Subcutaneous adipose tissue (tissue), 4 donors: Measurements from ENCODE around the gene GGT1. TPM values are rescaled to one million over a fixed set of nuclear protein-coding genes. Genes with fewer than 3 reads are reported as not detected.

ENCODE experiments used
- total RNA-seq, 4 donors: library from RNA; depleted of rRNA; stranded (reverse); fragments of >200 nt; gene quantifications; one replicate each; pipeline ENCODE4 v1.1.0, GENCODE V29; 2016
- TF ChIP-seq, protein P1 (sequence below): fragments of 450-650 bp; IDR thresholded peaks from one replicate; pipeline ENCODE4 v1.5.1; 2016; ENCODE audit warnings: low read depth, mild to moderate bottlenecking, control low read depth, antibody characterized with exemption, moderate library complexity

The GGT1 gene
- total RNA-seq, 4 donors from 2014 or later, result 0.98 to 9.6 (median 3.7) TPM

DNA sequence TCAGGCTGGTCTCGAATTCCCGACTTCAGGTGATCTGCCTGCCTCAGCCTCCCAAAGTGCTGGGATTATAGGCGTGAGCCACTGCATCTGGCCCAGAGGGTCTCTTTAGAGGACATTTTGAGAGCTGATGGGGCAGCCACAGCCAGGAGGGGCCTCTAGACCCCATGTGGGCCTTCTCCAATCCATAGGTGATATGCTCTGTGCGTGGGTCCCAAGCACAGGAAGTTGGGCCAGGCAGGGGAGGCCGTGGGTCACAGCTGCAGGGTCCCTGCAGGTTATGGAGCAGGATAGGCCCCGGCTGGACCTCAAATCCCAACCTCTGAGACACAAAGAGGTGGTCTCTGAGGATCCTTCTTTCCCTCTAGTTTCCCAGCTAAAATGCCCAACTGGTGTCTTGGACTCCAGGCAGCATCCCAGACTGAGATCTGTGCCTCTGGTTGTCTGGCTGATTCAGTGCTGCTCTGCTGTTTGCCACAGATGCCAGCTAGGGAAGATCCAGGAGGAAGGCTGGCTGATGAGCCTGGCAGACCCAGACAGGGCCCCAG lies 11.6 kb upstream of the GGT1 start:
- TF ChIP-seq, protein P1, sequence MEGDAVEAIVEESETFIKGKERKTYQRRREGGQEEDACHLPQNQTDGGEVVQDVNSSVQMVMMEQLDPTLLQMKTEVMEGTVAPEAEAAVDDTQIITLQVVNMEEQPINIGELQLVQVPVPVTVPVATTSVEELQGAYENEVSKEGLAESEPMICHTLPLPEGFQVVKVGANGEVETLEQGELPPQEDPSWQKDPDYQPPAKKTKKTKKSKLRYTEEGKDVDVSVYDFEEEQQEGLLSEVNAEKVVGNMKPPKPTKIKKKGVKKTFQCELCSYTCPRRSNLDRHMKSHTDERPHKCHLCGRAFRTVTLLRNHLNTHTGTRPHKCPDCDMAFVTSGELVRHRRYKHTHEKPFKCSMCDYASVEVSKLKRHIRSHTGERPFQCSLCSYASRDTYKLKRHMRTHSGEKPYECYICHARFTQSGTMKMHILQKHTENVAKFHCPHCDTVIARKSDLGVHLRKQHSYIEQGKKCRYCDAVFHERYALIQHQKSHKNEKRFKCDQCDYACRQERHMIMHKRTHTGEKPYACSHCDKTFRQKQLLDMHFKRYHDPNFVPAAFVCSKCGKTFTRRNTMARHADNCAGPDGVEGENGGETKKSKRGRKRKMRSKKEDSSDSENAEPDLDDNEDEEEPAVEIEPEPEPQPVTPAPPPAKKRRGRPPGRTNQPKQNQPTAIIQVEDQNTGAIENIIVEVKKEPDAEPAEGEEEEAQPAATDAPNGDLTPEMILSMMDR, result no peak

DNA sequence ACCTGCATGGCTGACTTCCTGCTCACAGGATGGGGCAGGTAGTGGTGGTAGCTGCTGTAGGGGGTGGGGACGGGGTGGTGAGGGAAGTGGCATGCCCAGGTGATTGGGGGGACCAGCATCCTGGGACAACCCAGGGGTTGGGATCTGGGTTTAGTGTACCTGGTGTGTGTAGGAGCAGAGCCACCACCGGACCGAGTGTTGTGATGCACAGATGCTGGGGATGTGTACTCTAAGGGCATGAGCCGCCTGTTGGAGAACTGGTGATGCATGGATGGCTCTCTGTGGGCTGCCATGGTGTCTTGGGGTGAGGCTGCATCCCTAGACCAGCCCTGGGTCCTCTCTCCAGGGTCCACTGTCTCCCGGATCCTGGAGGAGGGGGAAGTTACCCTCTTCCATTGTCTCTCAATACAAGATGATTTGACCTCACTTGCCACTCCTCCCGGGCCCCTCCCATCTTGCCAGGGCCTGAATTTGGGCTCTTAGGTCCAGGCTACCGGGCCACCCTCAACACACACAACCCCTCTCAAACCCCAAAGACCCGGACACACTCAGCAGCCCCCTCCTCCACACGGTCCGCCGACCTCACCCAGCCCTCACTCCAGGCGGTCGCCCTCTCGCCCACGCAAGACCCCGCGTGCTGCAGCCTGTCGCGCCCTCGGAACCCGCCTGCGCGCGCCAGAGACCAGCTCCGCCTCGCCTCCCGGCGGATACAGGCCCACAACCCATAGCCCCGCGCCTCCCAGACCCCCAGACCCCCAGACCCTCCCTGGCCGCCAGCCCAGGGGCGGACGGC lies 10.7 kb upstream of the GGT1 start:
- TF ChIP-seq, protein P1, result no peak

DNA sequence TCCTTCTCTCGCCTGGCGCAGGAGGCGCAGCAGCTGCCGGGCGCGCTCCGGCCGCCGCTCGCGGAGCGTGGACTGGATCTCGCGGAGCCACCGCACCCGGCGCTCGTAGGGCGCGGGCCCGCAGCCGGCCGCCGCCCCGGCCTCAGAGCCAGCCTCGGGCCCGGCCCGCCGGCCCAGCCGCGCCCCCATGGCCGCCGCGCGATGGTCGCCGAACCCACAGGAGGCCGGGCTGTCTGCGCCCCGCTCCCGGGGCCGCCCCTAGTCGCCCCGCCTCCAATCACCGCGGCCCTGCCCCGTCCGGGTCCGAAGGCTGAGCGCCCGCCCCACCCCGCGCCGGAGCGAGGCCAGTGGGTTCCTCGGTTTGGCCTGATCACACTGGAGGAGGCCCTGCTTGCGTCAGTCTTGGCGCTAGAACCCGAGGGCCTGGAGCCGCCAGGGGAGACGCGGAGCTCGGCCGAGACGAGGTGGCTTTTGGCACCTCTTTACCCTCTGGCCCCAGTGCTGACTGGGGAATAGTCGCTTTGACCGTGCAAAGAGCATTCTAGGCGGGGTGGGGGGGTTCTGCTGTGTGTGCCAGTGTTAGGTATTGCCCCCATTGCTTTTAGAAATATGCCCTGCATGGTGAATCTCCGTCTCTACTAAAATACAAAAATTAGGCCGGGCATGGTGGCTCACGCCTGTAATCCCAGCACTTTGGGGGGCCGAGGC lies 10.0 kb upstream of the GGT1 start, which contains the start of gene LRRC75B:
Gene LRRC75B, minus strand, starts transcription at position 223 of the 708 bp plus-strand sequence. Its CDS starts 34 bp downstream, at position 189.
- TF ChIP-seq, protein P1, result no peak

DNA sequence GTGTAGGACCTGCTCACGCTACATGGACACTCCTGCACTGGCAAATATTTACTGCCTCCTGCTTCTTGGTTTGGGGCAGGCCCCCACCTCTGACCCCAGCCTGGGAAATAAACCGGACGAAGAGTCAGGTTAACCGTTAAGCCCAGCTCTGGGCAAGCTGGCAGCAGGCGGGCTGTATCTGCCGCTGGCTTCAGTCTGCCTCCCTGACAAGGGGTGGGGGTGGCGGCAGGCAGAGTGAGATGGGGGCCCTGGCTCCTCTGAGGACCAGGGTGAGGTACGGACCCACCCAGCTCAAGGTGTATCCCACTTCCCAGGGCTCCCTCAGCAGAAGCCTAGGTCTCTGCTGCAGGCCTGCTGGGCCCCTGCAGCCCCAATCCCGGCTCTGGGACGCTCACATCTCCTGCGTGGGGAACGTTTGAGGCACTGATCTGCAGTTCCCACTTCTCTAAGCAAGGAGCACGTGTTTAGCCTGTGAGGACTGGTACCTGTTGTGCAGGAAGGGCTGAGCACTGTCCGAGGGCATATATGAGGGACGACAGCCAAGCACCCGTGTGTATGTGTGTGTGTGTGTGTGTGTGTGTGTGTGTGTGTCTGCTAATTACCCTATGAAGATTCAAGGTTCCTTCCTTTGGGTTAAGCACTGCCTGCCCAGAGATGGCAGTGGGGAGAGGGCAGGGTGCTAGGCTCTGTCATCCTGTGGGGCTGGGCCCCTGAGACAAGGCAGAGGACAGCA lies 9.0 kb upstream of the GGT1 start:
- TF ChIP-seq, protein P1, result no peak

DNA sequence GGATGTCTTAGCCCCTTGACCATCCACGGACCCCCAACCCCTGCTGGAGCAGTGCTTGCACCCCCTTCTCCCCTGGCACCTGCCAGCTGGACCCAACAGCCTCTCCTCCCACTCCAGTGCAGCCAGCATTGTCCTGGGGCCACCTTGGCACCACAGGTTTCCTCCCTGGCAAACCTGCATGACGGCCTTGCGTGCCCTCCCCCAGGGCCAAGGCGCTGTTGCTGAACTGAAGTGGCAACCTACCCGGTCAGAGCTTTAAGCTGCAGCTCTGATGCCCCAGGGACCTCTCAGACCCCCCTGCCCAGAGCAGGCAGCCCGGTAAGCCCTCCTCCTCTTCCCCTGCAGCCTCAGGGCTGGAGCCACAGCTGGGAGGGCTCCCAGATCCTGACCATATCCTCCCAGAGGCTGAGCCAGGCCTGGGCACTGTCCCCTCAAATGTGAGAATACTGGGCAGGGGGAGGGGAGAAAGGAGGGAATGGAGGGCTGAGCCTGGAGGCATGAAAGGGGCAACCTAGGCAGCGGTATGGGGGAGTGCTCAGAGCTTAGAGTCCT lies 8.3 kb upstream of the GGT1 start:
- TF ChIP-seq, protein P1, result no peak

DNA sequence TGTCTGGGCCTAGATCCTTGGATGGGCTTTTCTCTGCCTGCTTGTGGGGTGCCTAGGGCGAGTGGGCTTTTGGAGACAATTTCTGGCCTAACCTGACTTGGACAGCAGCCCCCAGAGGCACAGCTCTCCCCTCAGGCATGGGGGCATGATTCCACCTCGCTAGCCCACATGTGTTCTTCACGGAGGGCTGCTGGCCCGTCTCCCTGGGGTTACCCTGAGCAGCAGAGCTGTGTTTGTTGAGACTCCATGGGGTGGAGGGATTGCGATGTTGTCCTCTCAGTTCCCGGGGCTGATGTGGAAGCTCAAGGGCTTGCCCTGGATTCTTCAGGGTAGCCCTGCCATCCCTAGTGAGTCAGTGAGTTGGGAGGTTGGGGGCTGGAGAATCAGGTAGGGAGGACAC lies 7.8 kb upstream of the GGT1 start:
- TF ChIP-seq, protein P1, result no peak
